HG03196 (cell line): Measurements from ENCODE around the gene MTM1.
A peak's percentile ranks its signal among the peaks of the same experiment; 100 is the strongest.

Experiments
- ATAC-seq: cut with Tn5 transposase; IDR thresholded peaks from one replicate; pipeline ENCODE4 v1.9.1; 2021; ENCODE audit not compliant: unreplicated experiment

Gene MTM1

DNA sequence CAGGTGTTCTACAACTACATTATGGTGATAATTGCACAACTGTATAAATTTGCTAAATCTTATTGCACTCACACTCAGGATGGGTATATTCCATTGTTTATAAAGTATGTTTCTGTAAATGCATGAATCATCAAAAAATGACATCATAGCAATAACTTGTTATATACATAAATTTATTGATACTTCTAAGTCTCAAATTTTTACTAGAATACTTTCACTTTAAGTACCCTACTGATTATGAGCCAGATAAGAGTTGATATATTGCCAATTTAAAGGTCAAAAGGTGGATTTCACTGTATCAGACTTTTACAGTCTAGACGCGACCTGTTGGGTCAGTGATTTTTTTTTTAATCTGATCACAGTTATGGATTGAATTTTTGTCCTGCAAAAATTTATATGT lies 87.4 kb downstream of the MTM1 start:
- ATAC-seq = no peak

DNA sequence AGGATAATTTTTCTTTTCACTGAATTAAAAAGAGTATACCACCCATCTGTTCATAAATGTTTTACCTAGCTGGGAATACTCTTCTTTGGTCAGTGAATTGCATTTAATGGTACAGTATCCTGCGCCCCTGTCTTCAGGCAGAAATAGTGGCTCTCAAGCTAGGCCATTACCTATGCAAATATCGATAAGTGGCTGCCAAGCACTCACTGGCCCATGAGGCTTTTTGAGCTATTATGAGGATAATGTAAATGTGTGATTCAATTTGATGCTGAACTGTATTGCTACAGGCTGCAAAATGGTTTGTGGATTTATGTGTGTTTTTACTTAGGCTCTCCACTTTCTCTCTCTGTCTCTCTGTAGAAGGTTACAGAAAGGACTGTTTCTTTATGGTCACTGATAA lies 94.7 kb downstream of the MTM1 start:
- ATAC-seq = no peak

DNA sequence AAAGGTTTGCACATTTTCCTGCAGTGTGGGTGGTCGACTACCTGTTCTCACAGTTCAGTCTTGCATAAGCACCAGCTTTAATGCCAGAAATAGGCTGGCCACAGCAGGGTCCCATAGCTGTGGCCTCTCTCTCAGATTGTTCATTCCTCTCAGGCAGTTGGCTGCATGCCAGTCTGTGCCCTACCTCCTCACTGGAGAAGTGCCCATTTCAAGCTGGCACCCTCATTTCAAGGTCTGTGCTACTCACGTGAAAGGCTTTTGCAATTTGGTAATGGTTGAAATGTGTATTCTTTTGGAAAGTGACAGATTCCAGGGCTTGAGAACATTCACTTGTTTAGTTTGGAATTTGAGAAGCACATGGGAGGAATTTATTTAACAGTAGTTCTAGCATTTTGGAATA lies 95.9 kb downstream of the MTM1 start:
- no peak for ATAC-seq

DNA sequence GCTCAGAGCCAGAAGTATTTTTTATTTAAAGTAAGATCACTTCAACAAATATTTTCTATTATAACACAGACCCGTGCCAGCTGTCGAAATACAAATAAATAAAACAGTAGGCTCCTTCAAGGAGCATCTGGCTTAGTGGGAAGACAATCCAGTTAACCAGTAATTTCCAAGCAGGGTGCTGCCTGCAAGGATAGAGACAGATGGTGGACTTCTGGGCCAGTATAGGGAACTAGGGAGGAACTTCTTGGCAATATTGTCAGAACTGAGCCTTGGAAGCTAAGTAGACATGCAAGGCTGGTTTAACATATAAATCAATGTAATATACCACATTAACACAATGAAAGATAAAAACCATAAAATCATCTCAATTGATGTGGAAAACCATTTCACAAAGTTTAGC lies 107.8 kb downstream of the MTM1 start:
- no peak for ATAC-seq

DNA sequence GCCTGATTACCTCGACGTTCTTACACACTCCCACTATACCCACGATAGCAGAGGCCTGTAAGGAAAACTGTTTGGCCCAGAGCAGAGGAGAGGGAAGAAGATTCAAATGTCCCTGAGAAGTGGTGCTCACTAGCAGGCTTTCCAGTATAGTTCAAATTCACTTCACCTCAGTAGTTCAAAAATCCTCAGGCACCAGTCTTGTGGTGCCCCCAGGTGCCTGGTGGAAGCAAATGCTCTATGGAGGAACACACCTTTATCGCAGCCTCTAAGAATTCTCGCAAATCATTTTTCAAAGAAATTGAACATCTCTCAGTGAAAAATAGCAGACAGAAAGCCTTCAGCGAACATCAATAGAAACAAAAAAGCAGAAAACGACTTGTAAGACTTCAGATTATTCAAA lies 112.6 kb downstream of the MTM1 start:
- no peak for ATAC-seq

DNA sequence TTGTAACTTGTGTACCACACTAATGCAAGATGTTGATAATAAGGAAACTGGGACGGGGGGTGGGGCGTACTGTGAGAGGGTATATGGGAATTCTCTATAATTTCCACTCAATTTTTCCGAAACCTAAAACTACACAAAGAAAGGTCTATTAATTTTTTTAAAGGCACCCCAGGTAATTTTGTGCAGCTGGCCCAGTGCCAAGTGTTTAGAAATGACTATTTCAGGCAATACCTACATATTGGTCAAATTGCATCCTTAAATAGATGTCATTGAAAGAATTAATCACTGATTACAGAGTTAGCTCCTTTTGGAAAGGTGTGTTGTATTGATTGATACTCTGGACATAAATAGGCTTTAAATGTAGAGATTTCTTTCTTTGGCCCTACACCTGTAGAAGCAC lies 114.7 kb downstream of the MTM1 start:
- ATAC-seq = no peak

DNA sequence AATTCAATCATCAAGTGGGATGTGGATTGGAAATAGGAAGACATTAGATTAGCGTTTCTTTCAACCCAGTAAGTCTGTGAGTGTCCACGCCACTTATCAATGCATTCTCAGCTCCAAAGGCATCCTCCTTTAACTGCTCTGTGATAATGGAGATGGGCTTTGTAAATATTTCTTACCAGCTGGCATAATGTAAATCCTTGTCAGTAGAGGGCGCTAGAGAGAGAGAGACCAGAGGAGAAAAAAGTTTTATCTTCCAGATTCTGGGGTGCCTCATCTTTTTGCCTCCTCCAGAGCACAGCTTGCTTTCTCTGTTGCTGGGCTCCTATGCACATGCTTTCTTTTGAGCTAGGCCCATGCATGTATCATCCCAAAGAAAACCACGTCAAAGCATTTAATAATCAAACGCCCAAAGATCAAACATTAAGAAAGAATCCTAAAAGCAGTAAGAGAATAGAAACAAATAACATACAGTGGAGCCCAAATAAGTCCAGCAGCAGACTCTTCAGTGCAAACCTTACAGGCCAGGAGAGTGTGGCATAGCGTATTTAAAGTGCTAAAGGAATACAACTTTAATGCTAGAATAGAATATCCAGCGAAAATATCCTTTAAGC lies 115.2 kb downstream of the MTM1 start:
- ATAC-seq = no peak

DNA sequence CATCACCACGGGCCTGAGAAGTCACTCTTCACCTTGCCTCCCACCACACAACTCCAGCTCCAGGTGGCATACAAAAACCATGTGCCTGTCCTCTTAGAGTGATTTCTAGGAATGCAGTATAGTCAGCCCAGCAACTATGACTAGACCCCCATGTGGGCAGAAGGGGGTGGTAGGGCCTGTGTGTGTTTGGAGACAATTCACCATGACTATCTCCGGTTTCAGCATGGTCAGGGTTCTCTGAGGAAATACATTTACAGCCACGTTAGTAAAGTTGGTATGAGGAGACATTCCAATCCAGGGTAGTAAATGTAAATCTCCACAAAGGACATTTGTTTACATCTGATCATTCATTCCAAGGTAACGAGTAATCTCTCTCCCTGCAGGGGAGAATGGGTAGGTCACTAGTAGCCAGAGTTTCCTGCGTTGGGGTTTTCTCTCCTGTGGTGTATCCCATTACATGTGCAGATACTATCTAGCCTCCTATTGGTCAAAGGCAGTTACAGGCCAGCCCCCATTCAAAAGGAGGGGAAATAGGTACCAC lies 120.6 kb downstream of the MTM1 start:
- ATAC-seq = no peak

DNA sequence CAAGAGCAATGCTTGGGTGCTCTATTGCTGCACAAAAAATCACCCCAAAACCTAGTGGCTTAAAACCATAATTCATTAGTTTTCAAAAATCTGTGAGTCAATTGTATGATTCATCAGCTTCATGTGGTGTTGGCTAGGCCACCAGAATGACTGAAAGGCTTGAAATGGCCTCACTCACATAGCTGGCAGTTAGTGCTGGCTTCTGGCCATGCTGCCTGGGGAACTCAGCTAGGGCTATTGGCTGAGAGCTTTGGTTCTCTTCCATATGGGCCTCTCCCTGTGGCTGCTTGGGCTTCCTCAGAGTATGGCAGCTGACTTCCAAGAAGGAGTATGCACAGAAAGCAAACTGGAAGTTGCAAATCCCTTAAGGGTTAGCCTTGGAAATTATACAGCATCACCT lies 121.7 kb downstream of the MTM1 start:
- ATAC-seq = no peak

DNA sequence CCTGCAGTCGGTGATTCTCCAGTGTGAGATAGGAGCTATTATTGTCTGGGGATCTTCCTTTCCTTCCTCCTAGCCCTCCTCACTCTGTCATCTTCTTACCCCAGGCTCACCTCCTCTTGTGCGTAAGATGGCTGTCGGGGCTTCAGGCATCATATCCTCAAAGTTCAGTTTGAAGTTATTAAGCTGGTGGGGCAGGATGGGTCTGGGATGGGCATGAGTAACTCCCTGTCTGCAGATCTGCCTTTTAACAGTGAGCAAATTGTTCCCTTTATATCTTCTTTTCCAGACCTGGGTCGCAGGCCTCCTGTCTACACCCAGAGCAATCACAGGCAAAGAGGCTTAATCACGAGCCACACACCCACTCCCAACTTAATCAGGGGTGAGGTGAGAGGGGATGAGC lies 123.9 kb downstream of the MTM1 start:
- no peak for ATAC-seq

DNA sequence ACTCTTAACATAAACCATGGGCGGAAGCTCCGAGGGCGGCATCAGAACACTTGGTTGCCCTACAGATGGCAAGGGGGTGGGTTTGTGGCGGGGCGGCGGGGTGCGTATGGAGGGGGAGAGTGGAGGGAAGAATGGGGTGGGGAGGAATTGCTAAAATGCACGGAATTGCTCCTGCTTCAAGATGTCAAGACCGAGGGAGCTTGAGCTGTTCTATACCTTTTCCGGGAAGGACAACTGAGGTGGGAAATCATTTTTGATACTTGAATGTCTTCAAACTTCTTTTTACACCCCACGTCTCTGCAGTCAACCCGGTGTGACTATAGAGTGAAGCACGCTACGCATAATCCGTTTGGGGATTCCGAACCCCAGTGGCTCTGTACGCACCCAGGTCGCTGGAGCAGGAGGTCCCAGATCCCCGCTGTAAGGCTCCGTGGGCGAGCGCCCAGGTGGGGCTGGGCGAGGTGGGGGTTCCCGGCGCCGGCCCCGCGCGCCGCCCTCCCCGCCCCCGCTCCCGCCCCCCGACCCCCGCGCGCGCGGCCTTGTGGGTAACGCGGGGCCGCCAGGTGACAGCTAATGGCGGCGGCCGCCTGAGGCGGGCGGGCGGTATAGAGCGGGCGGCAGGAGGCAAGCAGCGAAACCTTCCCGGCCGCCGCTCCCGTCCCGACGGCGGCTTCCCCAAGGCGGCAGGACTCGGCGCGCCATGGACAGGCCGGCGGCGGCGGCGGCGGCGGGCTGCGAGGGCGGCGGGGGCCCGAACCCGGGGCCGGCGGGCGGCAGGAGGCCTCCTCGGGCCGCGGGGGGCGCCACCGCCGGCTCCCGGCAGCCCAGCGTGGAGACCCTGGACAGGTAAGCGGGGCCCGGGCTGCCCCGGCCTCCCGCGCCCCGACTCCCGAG lies 124.7 kb downstream of the MTM1 start, which contains the start of gene MTMR1:
TSS of gene MTMR1 (plus strand) at position 566 of the 894 bp plus-strand sequence. CDS start at position 701, 135 bp downstream.
- peak; percentile 44 for ATAC-seq

DNA sequence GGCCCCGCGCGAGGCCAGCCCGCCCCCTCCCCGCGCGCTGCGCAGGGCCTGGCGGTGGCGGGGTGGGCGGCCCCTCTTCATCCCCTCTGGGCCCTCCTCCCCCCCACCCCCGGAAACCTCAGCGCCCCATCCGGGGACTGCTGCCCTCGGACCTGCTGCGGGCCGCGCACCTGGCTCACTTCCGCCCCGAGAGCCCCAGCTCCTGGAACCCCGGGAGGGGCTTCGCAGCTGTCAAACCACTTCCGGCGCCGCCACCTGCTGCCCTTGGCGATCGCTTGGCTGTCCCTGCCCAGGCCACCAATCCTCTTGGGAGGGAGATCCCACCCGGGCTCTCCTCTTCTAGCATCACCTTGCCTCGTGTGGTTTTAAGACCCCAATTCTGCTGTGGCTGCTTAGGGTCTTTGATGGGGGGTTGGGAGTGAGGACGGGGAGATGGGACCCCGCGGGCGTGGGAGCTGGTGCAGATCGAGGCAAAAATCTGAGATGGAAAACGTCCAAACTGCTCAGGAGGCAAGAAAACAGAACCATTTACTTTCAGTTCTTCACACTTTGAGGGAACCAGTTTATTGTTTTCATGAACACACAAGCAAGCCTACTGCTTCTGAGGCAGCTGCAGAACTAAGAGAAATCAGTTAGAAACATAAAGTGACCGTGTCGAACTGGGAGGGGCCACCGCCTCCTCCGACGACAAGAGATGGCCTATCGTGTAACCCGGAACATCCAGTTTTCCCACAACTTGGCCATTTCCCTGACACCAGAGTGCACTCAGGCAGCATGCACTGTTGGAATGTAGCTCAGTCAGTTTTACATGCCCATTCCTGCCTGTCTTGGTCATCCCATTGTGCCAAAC lies 125.5 kb downstream of the MTM1 start:
- ATAC-seq = peak; percentile 73

DNA sequence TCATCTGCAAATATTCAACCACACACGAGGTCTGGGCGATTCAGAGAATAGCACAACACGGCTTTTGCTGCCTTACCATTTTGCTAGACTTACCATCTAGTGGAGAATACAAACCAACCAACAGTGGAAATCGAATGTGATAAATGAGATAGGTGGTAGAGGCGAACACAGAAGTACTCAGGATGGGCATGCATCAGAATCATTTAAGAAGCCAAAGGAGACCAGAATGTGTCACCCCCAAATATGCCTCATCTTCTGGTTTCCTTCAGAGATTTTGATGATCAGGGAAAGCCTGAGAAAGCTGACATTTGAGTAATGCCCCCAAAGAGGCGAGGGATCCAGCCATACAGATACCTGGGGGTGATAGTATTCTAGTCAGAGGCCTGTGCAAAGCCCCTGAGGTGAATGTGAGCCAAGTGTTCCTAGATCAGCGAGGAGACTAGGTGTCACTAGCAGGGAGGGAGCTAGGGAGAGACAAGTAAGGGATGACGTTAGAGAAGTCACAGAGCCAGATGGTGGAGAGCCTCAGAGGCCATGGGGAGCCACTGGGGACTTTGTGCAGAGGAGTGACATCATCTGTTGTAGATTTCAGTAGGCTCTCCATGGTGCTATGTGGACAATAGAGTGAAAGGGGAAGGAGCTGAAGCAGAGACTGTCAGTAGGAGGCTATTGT lies 126.5 kb downstream of the MTM1 start:
- ATAC-seq = no peak

DNA sequence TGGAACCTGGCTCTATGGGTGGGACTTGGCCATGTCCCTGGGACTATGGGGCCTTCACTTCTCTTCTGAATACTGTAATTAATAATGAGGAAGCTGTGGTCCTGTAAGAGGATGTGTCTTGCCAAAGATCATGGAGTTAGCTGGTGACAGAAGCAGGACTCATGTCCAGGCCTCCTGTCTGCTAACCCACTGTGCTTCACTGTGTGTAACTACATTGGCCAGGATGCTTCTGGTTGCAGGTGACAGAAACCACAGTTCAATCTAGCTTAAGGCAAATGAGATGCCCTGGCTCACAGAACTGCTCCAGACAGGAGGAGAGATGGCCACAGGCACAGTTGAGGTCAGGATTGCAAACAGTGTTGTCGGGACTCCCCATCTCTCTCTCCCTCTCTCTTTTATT lies 127.9 kb downstream of the MTM1 start:
- no peak for ATAC-seq

DNA sequence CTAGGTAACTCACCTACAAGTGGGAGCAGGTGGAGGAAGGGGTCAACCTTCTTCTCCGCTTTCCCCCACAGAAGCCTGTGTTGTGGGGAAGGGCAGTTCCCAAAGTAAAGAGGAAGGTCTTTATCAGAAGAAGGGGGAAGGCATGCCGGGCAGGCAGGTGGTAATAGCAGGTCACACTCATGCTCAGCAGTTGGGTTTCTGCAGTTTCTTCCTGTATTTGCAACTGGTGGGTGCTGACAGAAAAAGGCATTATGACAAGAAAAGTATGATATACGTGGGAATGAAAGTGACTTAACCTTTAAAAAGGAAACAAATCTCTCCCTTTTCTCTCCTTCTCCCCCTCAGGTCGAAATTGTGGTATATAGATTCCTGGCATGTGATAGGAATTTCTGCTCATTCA lies 128.4 kb downstream of the MTM1 start:
- ATAC-seq = no peak

DNA sequence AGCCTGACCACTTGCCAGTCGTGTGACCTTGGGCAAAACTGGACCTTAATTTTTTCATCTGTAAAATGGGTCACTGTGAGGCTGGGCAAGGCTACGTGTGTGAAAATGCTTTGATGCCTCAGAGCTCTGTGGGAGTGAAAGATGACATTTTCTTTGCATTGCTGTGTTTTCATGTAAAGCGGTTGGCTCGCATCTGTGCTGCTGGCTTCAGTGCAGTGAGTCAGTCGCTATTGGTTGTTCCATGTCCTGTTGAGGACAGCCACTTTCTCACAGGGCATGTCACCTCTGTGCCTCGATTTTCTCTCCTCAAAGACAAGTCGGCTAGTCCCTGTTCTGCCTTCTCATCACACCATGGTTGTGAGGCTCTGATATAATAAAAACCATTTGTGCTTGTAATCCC lies 129.2 kb downstream of the MTM1 start:
- no peak for ATAC-seq

DNA sequence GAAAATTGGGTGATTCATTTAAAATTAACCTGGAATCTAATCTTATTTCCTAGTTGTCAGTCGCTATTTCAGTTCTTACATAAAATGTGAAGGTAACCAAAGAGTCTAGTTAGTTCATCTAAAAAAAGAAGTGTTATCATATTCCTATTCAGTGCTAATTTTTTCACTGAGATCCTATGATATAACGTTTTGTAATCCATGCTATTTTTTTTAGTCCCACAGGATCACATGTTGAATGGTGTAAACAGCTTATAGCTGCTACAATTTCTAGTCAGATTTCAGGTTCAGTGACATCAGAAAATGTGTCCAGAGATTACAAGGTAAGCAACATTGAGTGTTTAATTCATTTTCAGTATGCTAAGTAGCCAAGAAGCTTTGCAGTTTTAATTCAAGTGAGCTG lies 130.6 kb downstream of the MTM1 start:
- ATAC-seq = no peak

DNA sequence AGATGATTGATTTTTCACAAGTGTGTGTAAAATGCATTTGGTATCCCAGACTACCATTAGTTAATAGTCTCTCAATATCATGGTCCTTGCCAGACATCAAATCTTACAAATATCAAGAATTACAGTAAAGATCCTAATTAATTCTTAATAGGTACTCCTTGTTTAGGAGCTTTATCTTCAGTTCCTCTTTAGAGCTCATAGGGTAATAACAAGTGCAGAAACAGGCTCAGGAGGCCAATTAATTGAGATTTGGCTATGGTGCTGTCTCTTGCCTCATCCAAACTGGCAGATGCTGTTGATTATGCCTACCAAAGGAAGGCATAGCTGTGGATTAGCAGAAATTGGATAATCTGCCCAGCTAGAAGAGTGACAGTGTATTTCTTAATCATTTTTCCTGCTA lies 131.7 kb downstream of the MTM1 start:
- no peak for ATAC-seq

DNA sequence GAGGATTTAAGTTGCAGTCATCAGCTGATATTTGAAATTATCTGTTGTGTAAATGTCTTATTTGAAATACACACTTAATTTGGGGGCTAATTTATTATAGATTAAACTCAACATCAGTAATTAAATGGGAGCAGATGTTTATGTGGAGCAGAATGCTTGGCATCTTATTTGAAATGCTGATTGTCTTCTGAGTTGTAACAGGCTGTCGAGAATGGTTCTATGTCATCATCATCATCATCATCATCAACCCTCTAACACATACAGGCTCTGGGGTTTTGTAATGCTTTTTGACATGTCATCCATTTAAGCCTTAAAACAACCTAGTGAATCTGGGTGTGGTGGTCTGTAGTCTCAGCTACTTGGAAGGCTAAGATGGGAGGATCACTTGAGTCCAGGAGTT lies 133.0 kb downstream of the MTM1 start:
- ATAC-seq = no peak

DNA sequence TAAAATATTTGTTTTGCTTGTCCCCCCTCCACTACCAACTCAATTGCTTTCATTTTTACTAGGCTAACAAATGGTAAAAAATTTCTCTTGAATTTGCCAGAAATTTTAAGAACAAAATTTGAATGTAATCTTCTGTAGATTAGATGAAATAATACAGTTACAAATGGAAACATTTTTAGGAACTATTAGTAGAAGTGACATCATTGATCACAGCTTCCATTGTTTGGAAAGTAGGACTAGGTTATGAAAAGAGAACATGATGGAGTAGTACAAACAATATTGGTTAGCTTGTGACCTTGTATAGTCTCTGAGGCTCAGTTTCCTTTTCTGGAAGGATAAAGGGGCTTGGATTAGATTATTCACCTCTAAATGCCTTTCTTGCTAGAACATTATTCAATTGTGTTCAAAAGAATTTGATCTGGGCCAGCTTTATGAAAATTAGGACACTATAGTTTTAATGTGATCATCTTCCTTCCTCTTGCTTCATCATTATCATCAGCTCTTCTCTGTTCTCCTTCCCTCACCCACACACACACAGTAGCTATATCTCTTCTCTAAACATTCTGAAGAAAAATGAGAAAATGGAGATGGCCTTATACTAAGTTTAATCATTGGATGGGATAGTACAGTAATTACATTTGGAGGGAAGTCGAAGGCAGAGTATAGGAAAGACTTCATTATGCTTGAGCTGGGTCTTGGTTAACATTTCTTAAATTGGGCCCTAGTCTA lies 134.7 kb downstream of the MTM1 start:
- ATAC-seq = no peak
